ENCODE measurements around the gene STRN. TPM values are rescaled to one million over a fixed set of nuclear protein-coding genes. Genes with fewer than 3 reads are reported as not detected.

The STRN gene
- total and polyA plus RNA-seq, 2 of the 13 experiments (the other 11 are each of a cell fraction or from before 2014, with no cell fraction given) = 10.4 to 19.3 TPM

- Histone ChIP-seq H2AFZ (ENCODE audit: low read length) (no peak overlapping the region), H4K20me1 (ENCODE audit: insufficient read depth, low read length) (no peaks in the 10 kb centered on the region), H3K4me2 (ENCODE audit: low read depth, low read length) (no peak overlapping the region), H3K4me3 (replicated peaks in 1 of 3; ENCODE audit: insufficient read depth in 1 of 3, low read depth in 2 of 3, low read length in 3 of 3) (no peak overlapping the region), H3K4me1 (ENCODE audit: insufficient read depth, low read length) (peaks cover 11% of the 10 kb centered on the region; the same call in 1 of the 2 replicates), H3K27ac (ENCODE audit: extremely low read length, insufficient read depth, low read length) (no peak overlapping the region), H3K9me3 (ENCODE audit: low read length) (no peaks in the 10 kb centered on the region), H3K9ac (ENCODE audit: insufficient read depth, low read depth, low read length) (no peak overlapping the region), H3K79me2 (ENCODE audit: insufficient read depth, low read length) (no peaks in the 10 kb centered on the region), H3K36me3 (replicated peaks in 1 of 2; ENCODE audit: control insufficient read depth in 1 of 2, insufficient read depth in 2 of 2, low read length in 2 of 2) (no peaks in the 10 kb centered on the region; a peak in 1 of 5 replicates), H3K27me3 (ENCODE audit: control insufficient read depth in 1 of 2, insufficient read depth in 2 of 2, low read length in 2 of 2) (no peaks in the 10 kb centered on the region)
- CTCF ChIA-PET (ENCODE audit: low intra/inter-chr PET ratio, low total read pairs) = no interaction called here
- intact Hi-C loops (cut with micrococcal nuclease; ENCODE audit: unreplicated experiment) (no loop called here), in situ Hi-C loops (cut with HindIII; ENCODE audit: extremely low pct_ligation_motif_present, low pct_unique_long_range_greater_than_20kb) (no loop called here)
- 59% methylated on average over 8 of the region's 8 CpGs for WGBS (ENCODE audit: low lambda C conversion rate)
- ATAC-seq (no peak), FAIRE-seq (no peak), DNase-seq (ENCODE audit: low spot score) (no peak)
- TF ChIP-seq SALL1 (CRISPR knock-in tag; IDR thresholded peaks at IDR 0.05) (no peak), ZNF614 (CRISPR knock-in tag; IDR thresholded peaks at IDR 0.05; ENCODE audit: borderline replicate concordance) (no peak), ZNF17 (CRISPR knock-in tag; IDR thresholded peaks at IDR 0.05) (no peak)
- POLR2A ChIA-PET = interaction anchor here (0.8 kb wide), 1 partner anchor 8 kb away, joined by 3 read pairs; no protein-coding TSS in a partner anchor
- BruUV-seq (replicated peaks) = no TSS peak
Measured at GRCh38 chr2:36975306-36975705, 9.0 kb upstream of the STRN start.

- Histone ChIP-seq H3K27me3 (ENCODE audit: control insufficient read depth in 1 of 2, insufficient read depth in 2 of 2, low read length in 2 of 2) (no peaks in the 10 kb centered on the region), H3K4me2 (ENCODE audit: low read depth, low read length) (0 out of 2 replicates have a peak overlapping the region, but pooled peaks have one; percentile 19), H3K4me1 (ENCODE audit: insufficient read depth, low read length) (peaks cover 18% of the 10 kb centered on the region), H3K36me3 (replicated peaks in 1 of 2; ENCODE audit: control insufficient read depth in 1 of 2, insufficient read depth in 2 of 2, low read length in 2 of 2) (no peaks in the 10 kb centered on the region), H3K79me2 (ENCODE audit: insufficient read depth, low read length) (no peaks in the 10 kb centered on the region), H3K4me3 (replicated peaks in 1 of 3; ENCODE audit: insufficient read depth in 1 of 3, low read depth in 2 of 3, low read length in 3 of 3) (no peak overlapping the region), H3K9me3 (ENCODE audit: low read length) (no peaks in the 10 kb centered on the region), H2AFZ (ENCODE audit: low read length) (no peak overlapping the region), H3K27ac (ENCODE audit: extremely low read length, insufficient read depth, low read length) (no peak overlapping the region), H4K20me1 (ENCODE audit: insufficient read depth, low read length) (no peaks in the 10 kb centered on the region), H3K9ac (ENCODE audit: insufficient read depth, low read depth, low read length) (no peak overlapping the region)
- WGBS (ENCODE audit: low lambda C conversion rate) = 35% methylated on average over 2 of the region's 2 CpGs
- FAIRE-seq (no peak), DNase-seq (ENCODE audit: low spot score) (no peak), ATAC-seq (no peak)
- no TSS peak for BruUV-seq (replicated peaks)
- intact Hi-C loops (cut with micrococcal nuclease; ENCODE audit: unreplicated experiment) = no loop called here
- CTCF ChIA-PET (ENCODE audit: low intra/inter-chr PET ratio, low total read pairs) = no interaction called here
- TF ChIP-seq ZSCAN5A (CRISPR knock-in tag; IDR thresholded peaks at IDR 0.05; ENCODE audit: borderline replicate concordance) (no peak), SMYD3 (CRISPR knock-in tag; IDR thresholded peaks at IDR 0.05) (no peak), PLSCR1 (CRISPR knock-in tag; IDR thresholded peaks at IDR 0.05; ENCODE audit: borderline replicate concordance) (no peak), MYC (CRISPR knock-in tag; IDR thresholded peaks at IDR 0.05; ENCODE audit: borderline replicate concordance) (no peak), BRCA1 (CRISPR knock-in tag; IDR thresholded peaks at IDR 0.05) (no peak), ZFP82 (CRISPR knock-in tag; IDR thresholded peaks at IDR 0.05; ENCODE audit: borderline replicate concordance) (no peak), NCOA5 (CRISPR knock-in tag; IDR thresholded peaks at IDR 0.05) (no peak), ZNF614 (CRISPR knock-in tag; IDR thresholded peaks at IDR 0.05; ENCODE audit: borderline replicate concordance) (no peak), ZFP62 (CRISPR knock-in tag; IDR thresholded peaks at IDR 0.05) (no peak)
- POLR2A ChIA-PET = no interaction called here
- in situ Hi-C loops (cut with HindIII; ENCODE audit: extremely low pct_ligation_motif_present, low pct_unique_long_range_greater_than_20kb) = no loop called here
Measured at GRCh38 chr2:36973320-36973719, 7.0 kb upstream of the STRN start.
